Right cardiac atrium (tissue), 5 donors: ENCODE data around the gene BRD7. TPM values are rescaled to one million over a fixed set of nuclear protein-coding genes. Genes with fewer than 3 reads are reported as not detected.

Source experiments
- ATAC-seq, 2 donors: fragments of 200-7000 bp; cut with Tn5 transposase; one replicate each; pipeline versions ENCODE4 v1.8.0 to v1.9.1; 2020; ENCODE audit warnings: moderate library complexity in 2 of 2, mild to moderate bottlenecking in 1 of 2
- DNase-seq, 3 donors: peaks; one replicate each; pipeline ENCODE4 v3.0.0-alpha.2; 2020
- H3K27ac ChIP-seq: one replicate; pipeline ENCODE4 v1.5.1; 2013; ENCODE audit warnings: mild to moderate bottlenecking, low read length, control low read depth, moderate library complexity
- H3K27me3 ChIP-seq: one replicate; pipeline ENCODE4 v1.6.1; 2013; ENCODE audit not compliant: control insufficient read depth, insufficient read depth
- H3K4me1 ChIP-seq: one replicate; pipeline ENCODE4 v1.6.1; 2013; ENCODE audit warnings: low read length; ENCODE audit not compliant: control insufficient read depth, insufficient read depth
- H3K4me3 ChIP-seq: one replicate; pipeline ENCODE4 v1.5.1; 2013; ENCODE audit warnings: low read length, control low read depth
- H3K9me3 ChIP-seq: one replicate; pipeline ENCODE4 v1.6.1; 2013; ENCODE audit warnings: low read length; ENCODE audit not compliant: control insufficient read depth
- WGBS: extraction: QIAGEN DNeasy Blood & Tissue Kit; methylation state at CpG from one replicate; pipeline ENCODE4 v1.1.7; 2013; 5-methylcytosine and 5-hydroxymethylcytosine counted together
- intact Hi-C, 4 donors: fragments of 100-400 bp; cut with DNase I; formaldehyde crosslinking; loops; one replicate each; pipeline versions ENCODE4 v1.11.0 to v1.14.0; 2022 to 2023
- polyA plus RNA-seq: library from polyadenylated mRNA; stranded (reverse); fragments of 200-250 nt; gene quantifications from one replicate; pipeline ENCODE4 v1.2.3, GENCODE V29; 2013
- total RNA-seq, 4 donors: library from RNA; stranded (reverse); fragmentation: NEBNext Ultra II Directional; extraction: Animal tissue kit (Norgen Biotek cat#: 25700); gene quantifications; one replicate each; pipeline ENCODE4 v1.2.1, GENCODE V29; 2021
- donor health status: healthy with polysubstance abuse.
- donor health status: DM: no; HTN: yes; CAD: no.
- donor health status: DM: no; HTN: no; CAD: no.
- donor health status: DM: no; HTN: yes; CAD: no; lungs with severe emphysema.
- donor health status: DM: yes; HTN: yes; CAD: no.

Gene BRD7
- total and polyA plus RNA-seq, 5 donors: 33.8 to 48.0 (median 43.6) TPM

DNA sequence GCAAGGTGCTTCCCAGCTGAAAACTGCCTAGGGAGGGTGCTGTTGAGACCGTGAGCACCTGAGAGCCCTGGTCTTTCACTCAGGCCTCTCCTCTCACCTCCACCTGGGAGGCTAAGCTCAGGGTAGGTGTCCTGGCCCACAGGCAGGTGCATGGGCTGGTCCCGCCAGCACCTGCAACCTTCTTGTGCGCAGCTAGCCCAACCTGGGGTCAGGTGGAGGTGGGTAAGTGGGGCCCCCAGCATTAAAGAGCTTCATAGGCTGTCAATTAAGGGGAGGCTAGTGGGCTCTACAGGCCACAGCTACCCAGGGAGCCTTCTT, 93.7 kb downstream of the BRD7 start:
- 90% methylated on average over 3 of the region's 3 CpGs for WGBS
- H3K9me3 ChIP-seq: no peaks in the 10 kb centered on the region
- ATAC-seq: no peak
- H3K27ac ChIP-seq: no peak overlapping the region
- peak in 1 of 3 donors; percentile 4 for DNase-seq
- no peaks in the 10 kb centered on the region for H3K27me3 ChIP-seq
- no peak overlapping the region for H3K4me3 ChIP-seq
- intact Hi-C loops: no loop called here
- H3K4me1 ChIP-seq: no peaks in the 10 kb centered on the region

DNA sequence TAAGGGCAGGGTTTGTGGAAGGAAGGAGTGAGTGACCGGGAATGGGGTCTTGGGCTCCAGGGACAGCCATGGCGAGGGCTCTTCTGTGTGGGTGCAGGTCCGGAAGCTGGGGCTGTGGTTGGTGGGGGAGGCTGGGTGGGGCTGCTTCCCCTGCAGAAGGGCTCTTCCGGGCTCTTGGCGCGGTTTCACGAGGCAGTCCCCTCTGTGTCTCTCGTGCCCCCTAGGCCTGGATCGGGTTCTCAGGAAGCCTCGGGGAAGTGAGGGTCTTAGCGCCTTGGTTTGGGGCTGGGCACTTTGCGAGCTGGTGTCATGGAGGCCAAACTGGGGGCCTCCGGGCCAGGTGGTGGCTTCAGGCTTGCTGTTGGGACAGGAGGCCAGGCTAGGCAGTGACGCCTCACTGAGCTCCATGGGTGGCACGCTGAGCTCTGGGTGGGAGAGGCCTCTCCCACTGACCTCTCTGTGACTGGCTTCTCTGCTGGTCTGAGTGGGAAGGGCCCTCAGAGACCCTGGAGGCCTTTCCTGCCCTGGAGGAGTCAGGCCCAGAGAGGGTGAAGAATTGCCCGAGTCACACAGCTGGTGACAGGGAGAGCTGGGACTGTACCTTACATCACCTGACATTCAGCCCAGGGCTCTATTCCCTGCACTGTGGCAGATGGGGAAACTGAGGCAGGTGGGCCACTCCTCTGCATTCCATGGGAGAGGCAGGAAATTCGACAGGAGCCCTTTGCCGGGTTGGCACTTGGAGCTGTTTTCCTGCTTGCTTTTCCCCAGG, 94.3 kb downstream of the BRD7 start:
- H3K4me3 ChIP-seq: no peak overlapping the region
- no peaks in the 10 kb centered on the region for H3K4me1 ChIP-seq
- H3K27ac ChIP-seq: peak overlapping the region; percentile 21
- no peaks in the 10 kb centered on the region for H3K9me3 ChIP-seq
- ATAC-seq (peak in 1 of 2 donors; percentile 7), DNase-seq (peak in 2 of 3 donors; percentile 16 to 54)
- WGBS: 68% methylated on average over 18 of the region's 18 CpGs
- no peaks in the 10 kb centered on the region for H3K27me3 ChIP-seq
- intact Hi-C loops: no loop called here

DNA sequence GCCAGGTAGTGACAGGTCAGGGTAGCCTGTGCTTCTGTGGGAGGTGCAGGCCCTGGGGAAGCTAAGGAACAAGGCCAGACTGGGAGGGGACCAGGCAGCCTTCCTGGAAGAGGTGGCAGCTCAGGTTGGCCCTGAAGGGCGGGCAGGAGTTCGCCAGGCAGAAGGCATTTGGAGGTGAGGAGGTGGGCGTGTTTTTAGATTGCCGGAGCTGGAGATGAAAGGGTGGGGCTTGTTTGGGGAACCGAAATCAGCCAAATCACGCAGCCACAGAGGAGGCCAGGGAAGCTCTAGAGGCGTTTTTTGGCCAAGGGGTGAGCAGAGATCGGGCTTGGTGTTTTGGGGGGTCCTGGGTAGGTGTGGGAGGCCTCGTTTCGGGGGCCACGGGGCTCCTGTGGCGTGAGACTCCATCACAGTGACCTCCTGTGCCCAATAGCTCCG, 94.9 kb downstream of the BRD7 start:
- H3K4me3 ChIP-seq: no peak overlapping the region
- H3K27me3 ChIP-seq: no peaks in the 10 kb centered on the region
- H3K27ac ChIP-seq: no peak overlapping the region
- peak in 2 of 3 donors; percentile 15 to 53 for DNase-seq
- intact Hi-C loops: no loop called here
- ATAC-seq: peak; percentile 5 to 6
- H3K9me3 ChIP-seq: no peaks in the 10 kb centered on the region
- WGBS: 71% methylated on average over 13 of the region's 13 CpGs
- no peaks in the 10 kb centered on the region for H3K4me1 ChIP-seq

DNA sequence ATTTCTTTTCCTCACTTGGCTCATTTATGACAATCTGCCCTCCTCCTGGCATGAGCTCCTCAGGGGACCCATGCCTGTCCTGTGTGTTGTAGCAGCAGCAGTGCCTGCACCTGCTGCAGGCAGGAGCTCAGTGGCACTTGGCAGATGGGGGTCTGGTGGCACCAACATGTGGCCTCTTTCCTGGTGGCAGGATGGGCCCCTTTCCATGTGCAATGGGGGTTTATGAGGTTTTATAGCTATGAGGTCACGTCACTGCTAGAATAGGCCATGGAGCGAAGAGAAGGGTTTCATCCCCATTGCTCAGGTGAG, 95.5 kb downstream of the BRD7 start:
- H3K27ac ChIP-seq: no peak overlapping the region
- H3K9me3 ChIP-seq: no peaks in the 10 kb centered on the region
- WGBS: 87% methylated on average over 2 of the region's 2 CpGs
- no peak overlapping the region for H3K4me3 ChIP-seq
- H3K4me1 ChIP-seq: no peaks in the 10 kb centered on the region
- intact Hi-C loops: no loop called here
- DNase-seq (peak in 2 of 3 donors; percentile 8 to 19), ATAC-seq (no peak)
- H3K27me3 ChIP-seq: no peaks in the 10 kb centered on the region

DNA sequence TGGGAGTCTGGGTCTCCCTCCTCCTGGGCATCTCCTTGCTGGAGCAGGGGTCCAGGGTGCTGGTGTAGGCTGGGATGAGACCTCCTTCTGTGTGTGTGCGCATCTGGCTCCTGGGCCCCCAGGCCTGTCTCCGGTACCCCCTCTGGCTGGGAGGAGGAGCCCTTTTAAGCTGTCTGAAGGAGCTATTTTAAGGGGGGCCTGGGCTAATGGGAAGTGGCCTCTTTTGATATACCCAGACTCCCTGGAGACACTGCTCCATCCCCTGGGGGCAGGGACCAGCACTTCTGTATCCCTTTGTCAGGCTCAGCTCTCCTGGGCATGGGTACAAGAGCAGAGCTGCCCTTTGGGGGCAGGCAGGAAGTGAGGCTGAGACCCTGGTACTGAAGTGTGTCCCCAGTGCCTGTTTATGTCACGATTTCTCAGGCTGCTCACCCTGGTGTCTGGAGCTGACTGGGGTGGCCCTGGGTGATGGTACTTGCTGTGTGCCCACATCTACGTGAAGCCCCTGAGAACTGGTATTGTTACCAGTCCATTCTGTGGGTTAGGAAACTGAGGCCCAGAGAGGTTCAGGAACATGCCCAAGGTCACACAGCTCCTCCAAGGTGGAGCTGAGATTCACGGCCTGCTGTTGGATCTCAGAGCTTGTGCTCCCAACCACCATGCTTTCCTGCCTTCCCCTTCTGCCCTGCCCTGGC, 96.0 kb downstream of the BRD7 start:
- Histone ChIP-seq H3K27ac (no peak overlapping the region), H3K27me3 (no peaks in the 10 kb centered on the region), H3K9me3 (no peaks in the 10 kb centered on the region), H3K4me1 (no peaks in the 10 kb centered on the region), H3K4me3 (no peak overlapping the region)
- intact Hi-C loops: no loop called here
- ATAC-seq: no peak
- DNase-seq: peak in 2 of 3 donors; percentile 2 to 44
- 93% methylated on average over 5 of the region's 5 CpGs for WGBS

DNA sequence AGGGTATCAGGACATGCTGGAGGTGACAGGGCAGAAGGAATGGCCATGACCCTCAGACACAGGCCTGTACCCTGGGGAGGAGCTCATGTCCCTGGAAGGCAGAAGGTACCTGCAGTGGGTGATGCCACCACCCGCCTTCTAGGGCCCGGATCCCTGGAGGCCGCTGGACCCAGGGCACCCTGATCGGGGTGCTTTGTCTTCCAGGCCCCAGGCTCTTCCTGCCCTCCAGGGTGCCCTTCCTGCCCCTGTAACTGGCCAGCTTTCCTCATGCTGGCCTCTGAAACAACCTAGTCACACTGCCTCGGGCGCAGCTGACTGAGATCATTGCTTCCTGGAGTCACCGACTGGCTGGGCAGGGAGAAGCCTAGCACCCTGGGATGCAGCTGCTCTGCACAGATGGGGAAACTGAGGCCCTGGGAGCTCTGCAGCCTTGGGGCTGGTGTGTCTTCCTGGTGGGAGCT, 96.6 kb downstream of the BRD7 start:
- WGBS: 67% methylated on average over 7 of the region's 7 CpGs

DNA sequence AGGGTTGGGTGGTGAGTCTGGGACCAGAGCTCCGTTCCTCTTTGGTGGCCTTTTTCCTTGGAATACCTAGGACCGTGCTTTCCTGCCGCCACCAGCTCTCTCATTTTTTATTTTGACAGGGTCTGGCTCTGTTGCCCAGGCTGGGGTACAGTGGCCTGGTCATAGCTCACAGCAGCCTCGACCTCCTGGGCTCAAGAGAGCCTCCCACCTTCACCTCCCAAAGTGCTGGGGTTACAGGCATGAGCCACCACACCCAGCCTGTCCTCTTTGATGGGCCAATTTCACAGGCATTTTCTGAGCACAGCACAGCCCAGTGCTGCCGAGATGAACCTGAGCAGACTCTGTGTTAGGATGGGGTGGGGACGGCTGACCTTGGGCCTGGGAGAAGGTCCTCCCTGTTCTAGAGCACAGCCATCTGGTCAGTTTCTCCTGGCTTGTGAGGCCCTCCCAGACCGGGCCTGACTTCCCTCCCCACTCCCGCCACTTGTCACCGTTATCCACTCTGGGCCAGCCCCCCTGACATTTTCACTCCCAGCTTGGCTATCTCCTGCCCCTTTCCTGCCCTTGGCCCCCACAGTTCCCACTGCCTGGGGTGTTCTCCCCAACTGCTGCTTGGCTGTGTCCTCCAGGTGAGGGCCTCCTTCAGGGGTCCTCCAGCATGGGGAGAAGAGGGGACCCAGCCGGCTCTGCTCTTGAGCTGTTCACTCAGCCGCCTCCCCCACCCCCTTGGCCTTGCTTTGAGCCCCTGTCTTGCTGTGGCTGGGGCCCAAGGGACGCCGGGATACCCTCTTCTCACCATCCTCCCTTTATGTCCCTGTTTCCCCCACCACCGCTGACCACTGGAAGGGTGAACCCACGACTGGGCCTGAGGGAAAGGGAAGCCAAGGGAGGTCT, 97.4 kb downstream of the BRD7 start:
- no peak overlapping the region for H3K4me3 ChIP-seq
- intact Hi-C loops: no loop called here
- DNase-seq (peak in 2 of 3 donors; percentile 11 to 52), ATAC-seq (no peak)
- H3K9me3 ChIP-seq: no peaks in the 10 kb centered on the region
- no peaks in the 10 kb centered on the region for H3K27me3 ChIP-seq
- no peaks in the 10 kb centered on the region for H3K4me1 ChIP-seq
- 78% methylated on average over 15 of the region's 15 CpGs for WGBS
- no peak overlapping the region for H3K27ac ChIP-seq

More for the DNA sequence above, 96.6 kb downstream of the BRD7 start:
- no peak for ATAC-seq
- Histone ChIP-seq H3K27ac (no peak overlapping the region), H3K27me3 (no peaks in the 10 kb centered on the region), H3K9me3 (no peaks in the 10 kb centered on the region), H3K4me1 (no peaks in the 10 kb centered on the region), H3K4me3 (no peak overlapping the region)
- DNase-seq: peak in 2 of 3 donors; percentile 7 to 44
- intact Hi-C loops: no loop called here

DNA sequence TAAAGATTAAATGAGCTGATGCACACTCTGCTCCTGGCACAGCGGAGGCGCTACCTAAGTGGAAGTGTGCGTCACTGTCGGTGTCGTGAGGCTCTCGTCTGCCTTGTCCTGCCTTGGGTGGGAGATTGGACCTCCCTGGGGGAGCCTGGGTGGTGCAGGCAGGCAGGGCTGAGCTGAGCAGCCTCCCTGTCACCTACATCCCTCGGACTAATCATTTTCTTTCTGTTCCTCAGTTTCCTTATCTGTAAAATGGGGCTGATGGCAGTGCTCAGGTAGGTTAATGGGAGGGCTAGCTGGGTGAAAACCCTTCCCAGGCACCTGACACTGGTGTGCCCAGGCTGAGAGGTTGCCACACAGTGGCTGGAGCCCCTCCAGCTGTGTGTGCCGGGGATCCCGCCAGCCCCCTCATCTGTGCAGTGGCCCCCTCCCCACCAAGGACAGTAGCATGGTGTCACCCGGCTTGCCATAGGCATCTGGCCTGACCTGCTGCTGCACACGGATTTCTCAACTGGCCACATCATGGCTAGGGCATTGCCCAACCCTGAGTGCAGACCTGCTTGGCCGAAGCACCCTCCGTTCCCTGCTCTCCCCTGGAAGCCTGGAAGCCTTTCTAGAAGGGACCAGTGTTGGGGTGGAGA, 98.2 kb downstream of the BRD7 start:
- H3K4me1 ChIP-seq: no peaks in the 10 kb centered on the region
- DNase-seq: peak; percentile 19 to 49 (median 31)
- no peak overlapping the region for H3K4me3 ChIP-seq
- no peak overlapping the region for H3K27ac ChIP-seq
- no peak for ATAC-seq
- H3K9me3 ChIP-seq: no peaks in the 10 kb centered on the region
- intact Hi-C loops: no loop called here
- H3K27me3 ChIP-seq: no peaks in the 10 kb centered on the region
- WGBS: 90% methylated on average over 13 of the region's 13 CpGs

DNA sequence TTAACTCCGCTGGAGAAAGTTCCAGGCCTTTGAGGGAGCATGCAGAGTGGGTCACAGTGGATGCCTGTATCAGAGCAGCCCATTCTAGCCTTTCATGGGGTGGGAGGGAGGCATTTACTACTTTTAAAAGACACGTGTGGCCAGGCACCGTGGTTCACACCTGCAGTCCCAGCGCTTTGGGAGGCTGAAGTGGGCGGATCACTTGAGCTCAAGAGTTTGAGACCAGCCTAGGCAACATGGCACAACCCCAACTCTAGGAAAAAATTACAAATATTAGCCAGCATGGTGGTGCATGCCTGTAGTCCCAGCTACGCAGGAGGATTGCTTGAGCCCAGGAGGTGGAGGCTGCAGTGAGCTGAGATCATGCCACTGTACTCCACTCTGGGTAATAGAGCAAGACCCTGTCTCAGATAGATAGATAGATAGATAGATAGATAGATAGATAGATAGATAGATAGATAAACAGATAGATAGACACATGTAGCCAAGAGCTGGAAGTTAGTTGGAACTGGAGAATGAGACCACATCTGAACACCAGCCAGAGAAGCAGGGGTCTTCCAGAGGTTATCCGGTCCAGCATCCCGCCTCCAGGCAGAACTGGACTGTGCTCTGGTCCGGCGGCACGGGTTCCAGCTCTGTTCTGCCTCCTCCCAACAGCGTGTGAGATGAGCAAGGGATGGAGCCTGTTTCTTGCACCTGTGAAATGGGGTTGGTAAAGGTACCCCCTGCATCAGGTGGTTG, 98.8 kb downstream of the BRD7 start:
- no peak for ATAC-seq
- intact Hi-C loops: no loop called here
- Histone ChIP-seq H3K27ac (no peak overlapping the region), H3K9me3 (no peaks in the 10 kb centered on the region), H3K4me1 (no peaks in the 10 kb centered on the region), H3K27me3 (no peaks in the 10 kb centered on the region), H3K4me3 (no peak overlapping the region)
- WGBS: 78% methylated on average over 12 of the region's 12 CpGs
- peak in 1 of 3 donors; percentile 37 for DNase-seq

DNA sequence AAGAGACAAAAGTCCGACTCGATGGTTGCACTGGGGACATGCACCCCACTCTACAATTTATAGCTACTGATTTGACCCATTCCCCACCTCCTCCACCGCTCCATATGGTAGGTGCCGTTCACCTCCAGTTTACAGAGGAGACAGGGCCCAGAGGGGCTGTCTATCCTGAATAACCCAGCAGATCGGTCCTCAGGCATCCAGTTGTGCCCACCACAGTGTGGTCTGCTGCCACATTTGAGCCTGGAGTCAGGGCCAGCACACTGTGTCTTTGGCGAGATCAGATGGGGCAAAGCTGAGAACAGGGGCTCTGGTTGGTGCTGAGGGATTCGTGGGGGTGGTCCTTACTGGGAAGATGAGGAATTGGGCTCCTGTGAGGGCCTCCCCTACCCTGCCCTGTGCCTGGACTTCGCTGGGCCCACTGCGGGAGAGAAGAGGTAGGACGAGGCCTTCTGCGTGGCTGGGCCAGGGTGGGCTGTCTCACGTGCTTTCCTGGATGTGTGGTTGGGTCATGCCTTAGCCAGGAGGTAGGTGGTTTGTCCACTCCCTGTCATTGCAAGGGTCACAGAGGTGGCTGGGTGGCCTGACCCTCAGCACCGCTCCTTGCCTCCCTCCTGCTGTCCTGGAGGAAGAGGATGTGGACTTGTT, 99.6 kb downstream of the BRD7 start:
- DNase-seq (peak; percentile 10 to 53 (median 35)), ATAC-seq (no peak)
- no peak overlapping the region for H3K27ac ChIP-seq
- no peaks in the 10 kb centered on the region for H3K9me3 ChIP-seq
- H3K27me3 ChIP-seq: no peaks in the 10 kb centered on the region
- 95% methylated on average over 13 of the region's 13 CpGs for WGBS
- intact Hi-C loops: no loop called here
- no peak overlapping the region for H3K4me3 ChIP-seq
- no peaks in the 10 kb centered on the region for H3K4me1 ChIP-seq
